HepG2 (cell line): Measurements from ENCODE around the gene FXYD6. TPM values are rescaled to one million over a fixed set of nuclear protein-coding genes. Genes with fewer than 3 reads are reported as not detected.

Source experiments
- ATAC-seq: fragments of 200-7000 bp; cut with Tn5 transposase; 3 replicates; pipeline ENCODE4 v1.9.1; 2020; ENCODE audit warnings: mild to moderate bottlenecking, moderate library complexity
- BruUV-seq: library from RNA; stranded (reverse); fragments of 400-500 nt; replicated peaks from 2 replicates; lab custom pipeline; 2021; lab: Mats Ljungman, UMichigan
- CTCF ChIA-PET: fragments of 300-600 bp; formaldehyde crosslinking; extraction: SDS; loops from one replicate; lab custom pipeline; 2021; ENCODE audit warnings: low total read pairs, inconsistent platforms, low intra/inter-chr PET ratio; lab: Yijun Ruan, JAX
- POLR2A ChIA-PET: fragments of 350-600 bp; sonication (Branson Sonifier 250); formaldehyde crosslinking; loops from one replicate; lab custom pipeline; 2020; ENCODE audit warnings: antibody characterized with exemption, inconsistent platforms; lab: Yijun Ruan, JAX
- DNase-seq: peaks from one replicate; pipeline ENCODE4 v3.0.0-alpha.2; 2015; ENCODE audit warnings: low spot score
- FAIRE-seq: peaks from 3 replicates; lab custom pipeline; 2011; peaks lifted over from hg19 to GRCh38; lab: Jason Lieb, UNC
- H2AFZ ChIP-seq: one replicate; pipeline ENCODE4 v1.6.1; 2011; ENCODE audit warnings: low read length, inconsistent platforms
- H3K27ac ChIP-seq: fragments of 300-600 bp; 3 replicates; pipeline ENCODE4 v1.8.0; 2011; ENCODE audit warnings: mixed run types, mild to moderate bottlenecking, mixed read lengths, low read length, inconsistent platforms; ENCODE audit not compliant: insufficient read depth; ENCODE audit errors: extremely low read length
- H3K27me3 ChIP-seq, 2 experiments: fragments of 200-600 bp in 1 of 2; 2 replicates in 1 of 2; 3 replicates in 1 of 2; pipeline versions ENCODE4 v1.6.0 to v1.8.0; 2011; ENCODE audit warnings: low read length in 2 of 2, mild to moderate bottlenecking in 2 of 2, moderate library complexity in 2 of 2, inconsistent platforms in 1 of 2; ENCODE audit not compliant: insufficient read depth in 2 of 2, control insufficient read depth in 1 of 2
- H3K36me3 ChIP-seq, 2 experiments: fragments of 200-600 bp in 1 of 2; replicated peaks in 1 of 2; 2 replicates in 1 of 2; 3 replicates in 1 of 2; pipeline versions ENCODE4 v1.5.1 to v1.8.0; 2011; ENCODE audit warnings: low read length in 2 of 2, inconsistent platforms in 1 of 2; ENCODE audit not compliant: insufficient read depth in 2 of 2, control insufficient read depth in 1 of 2
- H3K4me1 ChIP-seq: 2 replicates; pipeline ENCODE4 v1.5.1; 2012; ENCODE audit warnings: low read length, inconsistent platforms; ENCODE audit not compliant: insufficient read depth
- H3K4me2 ChIP-seq: 2 replicates; pipeline ENCODE4 v1.6.0; 2011; ENCODE audit warnings: low read depth, low read length, inconsistent platforms
- H3K4me3 ChIP-seq, 3 experiments: fragments of 200-600 bp in 1 of 3; sonication (generic), shearing (Covaris generic) in 1 of 3; replicated peaks in 1 of 3; 2 replicates each; pipeline ENCODE4 v1.5.1; 2011 to 2016; ENCODE audit warnings: low read length in 3 of 3, inconsistent platforms in 2 of 3, low read depth in 2 of 3, mild to moderate bottlenecking in 2 of 3, control low read depth in 1 of 3, mixed read lengths in 1 of 3; ENCODE audit not compliant: insufficient read depth in 1 of 3
- H3K79me2 ChIP-seq: one replicate; pipeline ENCODE4 v1.6.1; 2011; ENCODE audit warnings: low read length, inconsistent platforms; ENCODE audit not compliant: insufficient read depth
- H3K9ac ChIP-seq: 2 replicates; pipeline ENCODE4 v1.6.0; 2011; ENCODE audit warnings: mild to moderate bottlenecking, low read depth, low read length, inconsistent platforms; ENCODE audit not compliant: insufficient read depth
- H3K9me3 ChIP-seq: 2 replicates; pipeline ENCODE4 v1.5.1; 2012; ENCODE audit warnings: mild to moderate bottlenecking, low read length
- H4K20me1 ChIP-seq: 2 replicates; pipeline ENCODE4 v1.6.0; 2011; ENCODE audit warnings: inconsistent platforms, mild to moderate bottlenecking, low read length, moderate library complexity; ENCODE audit not compliant: insufficient read depth
- EHMT2 ChIP-seq: fragments of 200-600 bp; sonication (generic); IDR thresholded peaks from 2 replicates; pipeline ENCODE4 v1.7.0; 2017; ENCODE audit warnings: antibody characterized with exemption, low read depth, low read length, borderline replicate concordance
- FLYWCH1 ChIP-seq: sonication (generic); formaldehyde crosslinking; IDR thresholded peaks from 2 replicates; pipeline ENCODE4 v1.8.1; 2023; ENCODE audit warnings: mild to moderate bottlenecking, missing genetic modification reagents
- FOXA1 ChIP-seq, 2 experiments: fragments of 450-650 bp in 1 of 2; sonication (generic) in 1 of 2; formaldehyde crosslinking in 1 of 2; IDR thresholded peaks; 2 replicates each; pipeline versions ENCODE4 v1.4.0 to v1.6.1; 2016 to 2020; ENCODE audit warnings: missing genetic modification reagents in 1 of 2
- TBL1XR1 ChIP-seq: fragments of 150-350 bp; IDR thresholded peaks from 2 replicates; pipeline ENCODE4 v1.6.1; 2014; ENCODE audit warnings: borderline replicate concordance, low read length; ENCODE audit not compliant: partially characterized antibody
- ZNF18 ChIP-seq: sonication (generic); formaldehyde crosslinking; IDR thresholded peaks from 2 replicates; pipeline ENCODE4 v1.8.0; 2022; ENCODE audit warnings: mild to moderate bottlenecking, missing genetic modification reagents; ENCODE audit not compliant: insufficient replicate concordance
- ZNF597 ChIP-seq: sonication (generic); formaldehyde crosslinking; IDR thresholded peaks from 2 replicates; pipeline ENCODE4 v1.5.0; 2020; ENCODE audit warnings: missing genetic modification reagents
- ZNF737 ChIP-seq: sonication (generic); formaldehyde crosslinking; IDR thresholded peaks from 2 replicates; pipeline ENCODE4 v1.5.0; 2020; ENCODE audit warnings: missing genetic modification reagents, mild to moderate bottlenecking, borderline replicate concordance
- ZNF780A ChIP-seq: sonication (generic); formaldehyde crosslinking; IDR thresholded peaks from 2 replicates; pipeline ENCODE4 v1.8.0; 2022; ENCODE audit warnings: mild to moderate bottlenecking, missing genetic modification reagents, moderate library complexity
- ZSCAN5A ChIP-seq: sonication (generic); formaldehyde crosslinking; IDR thresholded peaks from 2 replicates; pipeline ENCODE4 v1.8.0; 2022; ENCODE audit warnings: mild to moderate bottlenecking, missing genetic modification reagents, borderline replicate concordance
- ZSCAN9 ChIP-seq: IDR thresholded peaks from 2 replicates; pipeline ENCODE4 v1.6.1; 2016; ENCODE audit warnings: borderline replicate concordance
- whole genome bisulfite sequencing: methylation state at CpG from one replicate; pipeline ENCODE4 v1.1.6; 2017; ENCODE audit warnings: low lambda C conversion rate; 5-methylcytosine and 5-hydroxymethylcytosine counted together
- in situ Hi-C: cut with HindIII; loops from 2 replicates; pipeline ENCODE4 v1.10.0; 2017; ENCODE audit warnings: low pct_unique_long_range_greater_than_20kb; ENCODE audit not compliant: extremely low pct_ligation_motif_present
- intact Hi-C: fragments of 100-400 bp; cut with micrococcal nuclease; formaldehyde crosslinking; loops from one replicate; pipeline ENCODE4 v1.10.0; 2022; ENCODE audit not compliant: unreplicated experiment
- polyA plus RNA-seq, 8 experiments: library from polyadenylated mRNA; depleted of rRNA in 3 of 8; stranded (reverse) in 7 of 8; unstranded in 1 of 8; fragments of >200 nt; fragmentation: Illumina TruSeq in 4 of 8; extraction: Trizol in 4 of 8; gene quantifications; 2 replicates each; pipeline versions ENCODE4 v1.2.1 to v1.2.3, GENCODE V29; 2011 to 2016; ENCODE audit warnings: low read depth in 4 of 8, missing spikeins in 1 of 8, mixed read lengths in 1 of 8; ENCODE audit not compliant: insufficient read depth in 1 of 8
- total RNA-seq, 5 experiments: library from RNA; depleted of rRNA; stranded (reverse); fragments of >200 nt; fragmentation: Illumina TruSeq; extraction: Trizol; gene quantifications; 2 replicates each; pipeline ENCODE4 v1.2.3, GENCODE V29; 2016; ENCODE audit warnings: low read depth in 1 of 5

Gene FXYD6
- total and polyA plus RNA-seq, 2 of the 13 experiments (the other 11 are each of a cell fraction or from before 2014, with no cell fraction given), result not detected

- intact Hi-C loops, result no loop called here
- CTCF ChIA-PET, result no interaction called here
- Histone ChIP-seq H3K27me3 (peaks cover 4 to 44% of the 10 kb centered on the region in 2 experiments; a peak in 4 of 5 replicates), H3K4me2 (no peak overlapping the region), H3K36me3 (no peaks in the 10 kb centered on the region), H2AFZ (no peak overlapping the region), H3K9me3 (no peaks in the 10 kb centered on the region), H4K20me1 (no peaks in the 10 kb centered on the region), H3K79me2 (no peaks in the 10 kb centered on the region), H3K9ac (no peak overlapping the region), H3K4me1 (no peaks in the 10 kb centered on the region), H3K27ac (no peak overlapping the region), H3K4me3 (no peak overlapping the region)
- BruUV-seq, result no TSS peak
- FAIRE-seq (no peak), DNase-seq (no peak), ATAC-seq (no peak)
- WGBS, result 0% methylated on average over 4 of the region's 4 CpGs
- in situ Hi-C loops, result no loop called here
- TF ChIP-seq ZNF780A (CRISPR knock-in tag), result no peak
- POLR2A ChIA-PET, result no interaction called here
Observed at GRCh38 chr11:117919781-117920221, 43.3 kb upstream of the FXYD6 start.

GRCh38 chr11:117919341-117919740 lies 42.9 kb upstream of the FXYD6 start:
- H3K9ac ChIP-seq, result no peak overlapping the region
- ATAC-seq, result no peak
- BruUV-seq, result no TSS peak
- no peak overlapping the region for H3K27ac ChIP-seq
- intact Hi-C loops, result no loop called here
- TF ChIP-seq EHMT2, result no peak
- no peak for TF ChIP-seq ZNF18
- TF ChIP-seq ZNF737 (CRISPR knock-in tag), result no peak
- no peak for TF ChIP-seq TBL1XR1
- no peak for TF ChIP-seq FLYWCH1
- no peak for TF ChIP-seq ZSCAN9 (CRISPR knock-in tag)
- no peak for TF ChIP-seq FOXA1 (IDR thresholded peaks at IDR 0.05)
- no peak for TF ChIP-seq FOXA1 (CRISPR knock-in tag; IDR thresholded peaks at IDR 0.05)
- no peak for TF ChIP-seq ZNF597 (CRISPR knock-in tag)
- TF ChIP-seq ZSCAN5A (CRISPR knock-in tag), result no peak
- in situ Hi-C loops, result no loop called here
- ChIA-PET POLR2A (no interaction called here), CTCF (no interaction called here)
- no peak overlapping the region for H3K4me3 ChIP-seq
- no peak overlapping the region for H3K4me2 ChIP-seq
- H3K4me1 ChIP-seq, result no peaks in the 10 kb centered on the region
- no peaks in the 10 kb centered on the region for H3K79me2 ChIP-seq
- WGBS, result 0% methylated on average over 3 of the region's 4 CpGs
- H2AFZ ChIP-seq, result no peak overlapping the region
- DNase-seq, result no peak
- H3K36me3 ChIP-seq, result no peaks in the 10 kb centered on the region
- FAIRE-seq, result no peak
- H3K27me3 ChIP-seq, result peaks cover 4 to 48% of the 10 kb centered on the region in 2 experiments; a peak in 4 of 5 replicates
- H3K9me3 ChIP-seq, result no peaks in the 10 kb centered on the region
- no peaks in the 10 kb centered on the region for H4K20me1 ChIP-seq
